Tibial nerve (tissue), 4 donors: Measurements from ENCODE around the gene HTT. TPM values are rescaled to one million over a fixed set of nuclear protein-coding genes. Genes with fewer than 3 reads are reported as not detected.

ENCODE experiments used
- DNase-seq, 2 donors: peaks; one replicate each; pipeline ENCODE4 v3.0.0-alpha.2; 2019; ENCODE audit warnings: low spot score in 2 of 2
- H3K27ac ChIP-seq, 4 donors: fragments of 200-600 bp; sonication (generic) in 3 of 4; one replicate each; pipeline ENCODE4 v1.5.1; 2017 to 2019; ENCODE audit warnings: mild to moderate bottlenecking in 1 of 4
- H3K27me3 ChIP-seq, 2 donors: fragments of 200-600 bp; sonication (generic) in 1 of 2; one replicate each; pipeline versions ENCODE4 v1.5.1 to v1.6.0; 2017 to 2019
- H3K36me3 ChIP-seq, 3 donors: fragments of 200-600 bp; sonication (generic); one replicate each; pipeline ENCODE4 v1.5.1; 2018 to 2019
- H3K4me1 ChIP-seq, 4 donors: fragments of 200-600 bp; sonication (generic) in 3 of 4; one replicate each; pipeline ENCODE4 v1.5.1; 2017 to 2019
- H3K4me3 ChIP-seq, 4 donors: fragments of 200-600 bp; sonication (generic) in 3 of 4; one replicate each; pipeline ENCODE4 v1.5.1; 2017 to 2019; ENCODE audit warnings: mild to moderate bottlenecking in 1 of 4, moderate library complexity in 1 of 4
- H3K9me3 ChIP-seq, 4 donors: fragments of 200-600 bp; sonication (generic) in 3 of 4; one replicate each; pipeline ENCODE4 v1.5.1; 2017 to 2019
- EP300 ChIP-seq, 2 donors: sonication (generic); formaldehyde crosslinking; IDR thresholded peaks; one replicate each; pipeline ENCODE4 v1.6.1; 2017; ENCODE audit warnings: antibody characterized with exemption in 2 of 2, mild to moderate bottlenecking in 1 of 2
- POLR2A ChIP-seq, 2 donors: fragments of 450-650 bp; IDR thresholded peaks; one replicate each; pipeline ENCODE4 v1.6.1; 2017; ENCODE audit warnings: antibody characterized with exemption in 2 of 2, mild to moderate bottlenecking in 2 of 2, moderate library complexity in 2 of 2
- WGBS, 2 donors: methylation state at CpG; one replicate each; pipeline ENCODE4 v1.1.5; 2018; 5-methylcytosine and 5-hydroxymethylcytosine counted together
- total RNA-seq, 4 donors: library from RNA; depleted of rRNA; stranded (reverse); fragments of >200 nt; gene quantifications; one replicate each; pipeline ENCODE4 v1.1.0, GENCODE V29; 2016
- TF ChIP-seq, protein P1 (sequence below), 5 experiments: fragments of 200-600 bp in 3 of 5; fragments of 450-650 bp in 2 of 5; sonication (generic) in 3 of 5; IDR thresholded peaks; one replicate each; pipeline ENCODE4 v1.5.1; 2016 to 2019; ENCODE audit warnings: antibody characterized with exemption in 5 of 5, mild to moderate bottlenecking in 3 of 5, moderate library complexity in 2 of 5

Gene HTT
- total RNA-seq, 4 donors from 2014 or later: 62.2 to 93.6 (median 81.2) TPM

DNA sequence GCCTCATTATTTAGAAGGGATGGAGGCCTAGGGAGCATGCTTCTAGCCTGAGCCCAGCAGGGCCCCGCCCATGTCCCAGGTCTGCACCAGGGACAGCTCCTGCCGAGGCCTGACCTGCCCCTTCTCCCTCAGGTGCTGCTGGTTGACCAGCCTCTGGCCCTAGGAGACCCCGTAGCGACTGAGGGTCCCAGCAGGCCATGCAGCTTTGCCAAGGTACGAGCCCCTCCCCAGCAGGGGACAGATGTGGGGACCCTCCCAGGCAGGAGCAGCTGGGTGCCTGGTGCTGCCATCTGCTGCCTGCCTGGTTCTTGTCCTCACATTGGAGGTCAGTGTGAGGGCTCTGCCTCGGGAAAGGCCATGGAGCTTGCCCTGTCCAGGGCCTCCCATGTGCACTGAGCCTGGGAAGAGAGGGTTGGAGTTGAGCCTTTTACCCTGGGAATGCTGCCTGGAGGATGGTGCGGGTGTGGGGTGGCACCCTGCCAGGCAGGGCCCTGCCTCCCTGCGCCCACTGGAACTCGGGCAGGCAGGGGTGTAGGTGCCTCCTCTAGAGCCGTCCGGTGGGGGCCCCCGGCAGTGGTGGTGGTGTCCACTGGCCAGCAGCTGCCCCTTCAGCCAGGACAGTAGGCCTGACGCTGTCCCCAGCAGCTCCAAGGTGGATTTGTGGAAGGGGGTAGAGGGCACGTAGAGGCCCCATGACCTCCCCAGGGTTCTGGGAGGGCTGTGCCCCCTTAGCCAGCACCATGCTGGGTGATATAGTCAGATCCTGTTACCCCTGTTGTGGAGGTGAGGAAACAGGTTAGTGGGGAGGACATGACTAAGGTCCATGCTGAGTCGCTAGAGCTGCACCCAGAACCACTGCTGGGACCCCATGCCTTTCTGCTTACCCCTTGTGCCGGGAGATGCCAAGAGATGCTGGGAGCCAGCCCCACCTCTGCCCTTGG is 172.2 kb downstream of the HTT start:
- Histone ChIP-seq H3K27me3 (no peaks in the 10 kb centered on the region), H3K4me1 (peaks cover 0 to 5% (median 0%) of the 10 kb centered on the region in 4 donors), H3K4me3 (no peak overlapping the region), H3K9me3 (no peaks in the 10 kb centered on the region), H3K27ac (no peak overlapping the region), H3K36me3 (peaks cover 0 to 40% (median 0%) of the 10 kb centered on the region in 3 donors)
- TF ChIP-seq, protein P1, sequence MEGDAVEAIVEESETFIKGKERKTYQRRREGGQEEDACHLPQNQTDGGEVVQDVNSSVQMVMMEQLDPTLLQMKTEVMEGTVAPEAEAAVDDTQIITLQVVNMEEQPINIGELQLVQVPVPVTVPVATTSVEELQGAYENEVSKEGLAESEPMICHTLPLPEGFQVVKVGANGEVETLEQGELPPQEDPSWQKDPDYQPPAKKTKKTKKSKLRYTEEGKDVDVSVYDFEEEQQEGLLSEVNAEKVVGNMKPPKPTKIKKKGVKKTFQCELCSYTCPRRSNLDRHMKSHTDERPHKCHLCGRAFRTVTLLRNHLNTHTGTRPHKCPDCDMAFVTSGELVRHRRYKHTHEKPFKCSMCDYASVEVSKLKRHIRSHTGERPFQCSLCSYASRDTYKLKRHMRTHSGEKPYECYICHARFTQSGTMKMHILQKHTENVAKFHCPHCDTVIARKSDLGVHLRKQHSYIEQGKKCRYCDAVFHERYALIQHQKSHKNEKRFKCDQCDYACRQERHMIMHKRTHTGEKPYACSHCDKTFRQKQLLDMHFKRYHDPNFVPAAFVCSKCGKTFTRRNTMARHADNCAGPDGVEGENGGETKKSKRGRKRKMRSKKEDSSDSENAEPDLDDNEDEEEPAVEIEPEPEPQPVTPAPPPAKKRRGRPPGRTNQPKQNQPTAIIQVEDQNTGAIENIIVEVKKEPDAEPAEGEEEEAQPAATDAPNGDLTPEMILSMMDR (IDR thresholded peaks at IDR 0.05): no peak
- no peak for TF ChIP-seq POLR2A (IDR thresholded peaks at IDR 0.05)
- TF ChIP-seq EP300 (IDR thresholded peaks at IDR 0.05): no peak
- no peak for DNase-seq
- 67 to 69% methylated on average over 6 to 12 of the region's 16 CpGs for WGBS, 2 donors

DNA sequence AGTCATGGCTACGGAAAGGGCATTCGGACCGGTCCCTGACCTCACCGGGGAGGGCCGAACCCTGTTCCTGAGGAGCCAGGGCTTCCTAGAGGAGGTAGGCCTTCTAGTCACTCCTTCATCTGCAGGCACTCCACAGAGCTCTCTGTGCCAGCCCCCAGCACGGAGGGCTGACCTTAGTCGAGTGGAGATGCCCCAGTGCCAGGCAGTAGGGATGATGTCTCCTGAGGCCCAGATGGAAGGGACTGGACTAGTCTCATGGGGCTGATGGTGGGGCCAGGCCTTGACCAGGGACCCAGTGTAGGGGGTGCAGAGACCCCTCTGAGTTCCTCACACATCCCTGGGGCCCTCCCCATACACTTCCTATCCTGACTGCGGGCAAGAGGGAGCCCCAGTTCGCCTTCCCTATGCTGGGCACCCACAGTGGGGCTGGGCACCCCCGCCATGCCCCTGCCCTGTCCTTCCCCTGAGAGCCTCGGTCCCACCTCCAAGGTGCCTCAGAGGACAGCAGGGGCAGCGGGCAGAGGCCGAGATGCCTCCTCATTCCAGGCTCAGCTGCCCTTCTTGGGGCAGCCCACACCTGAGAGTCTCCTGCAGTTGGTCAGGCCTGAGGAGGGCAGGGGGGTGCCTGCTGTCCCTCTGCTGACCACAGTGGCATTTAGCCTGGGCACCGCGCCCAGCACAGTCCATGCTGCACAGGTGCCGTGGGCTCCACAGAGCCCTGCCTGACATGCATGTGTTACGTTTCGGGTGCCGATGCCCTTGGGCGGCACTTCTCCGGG is 173.1 kb downstream of the HTT start:
- H3K9me3 ChIP-seq: no peaks in the 10 kb centered on the region
- no peak for DNase-seq
- WGBS, 2 donors: 94% methylated on average over 11 to 12 of the region's 21 CpGs
- H3K27me3 ChIP-seq: no peaks in the 10 kb centered on the region
- H3K4me3 ChIP-seq: no peak overlapping the region
- H3K4me1 ChIP-seq: peaks cover 0 to 4% (median 0%) of the 10 kb centered on the region in 4 donors
- peaks cover 0 to 32% (median 0%) of the 10 kb centered on the region in 3 donors for H3K36me3 ChIP-seq
- TF ChIP-seq POLR2A (IDR thresholded peaks at IDR 0.05) (no peak), EP300 (IDR thresholded peaks at IDR 0.05) (no peak)
- TF ChIP-seq, protein P1 (IDR thresholded peaks at IDR 0.05): no peak
- no peak overlapping the region for H3K27ac ChIP-seq

DNA sequence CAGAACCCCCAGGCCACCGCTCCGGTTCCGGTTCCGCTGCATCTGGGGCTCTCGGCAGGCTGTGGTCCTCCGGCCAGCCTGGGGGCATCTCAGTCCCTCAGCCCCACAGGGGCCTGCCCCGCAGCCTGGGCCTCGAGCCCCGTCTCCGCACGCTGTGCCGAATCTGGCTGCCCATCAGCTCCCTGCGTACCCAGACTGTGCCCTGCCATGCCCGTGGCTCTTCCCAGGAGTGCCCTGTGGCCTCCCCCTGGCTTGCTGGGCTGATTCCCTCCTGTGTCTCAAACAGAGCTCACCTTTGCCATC is 173.6 kb downstream of the HTT start:
- WGBS, 2 donors: 91 to 96% methylated on average over 6 to 11 of the region's 14 CpGs
- H3K36me3 ChIP-seq: peaks cover 0 to 30% (median 0%) of the 10 kb centered on the region in 3 donors
- DNase-seq: no peak
- no peak overlapping the region for H3K27ac ChIP-seq
- H3K9me3 ChIP-seq: no peaks in the 10 kb centered on the region
- no peaks in the 10 kb centered on the region for H3K27me3 ChIP-seq
- TF ChIP-seq EP300 (IDR thresholded peaks at IDR 0.05) (no peak), POLR2A (IDR thresholded peaks at IDR 0.05) (no peak)
- TF ChIP-seq, protein P1 (IDR thresholded peaks at IDR 0.05): no peak
- H3K4me3 ChIP-seq: no peak overlapping the region
- peaks cover 0 to 4% (median 0%) of the 10 kb centered on the region in 4 donors for H3K4me1 ChIP-seq

DNA sequence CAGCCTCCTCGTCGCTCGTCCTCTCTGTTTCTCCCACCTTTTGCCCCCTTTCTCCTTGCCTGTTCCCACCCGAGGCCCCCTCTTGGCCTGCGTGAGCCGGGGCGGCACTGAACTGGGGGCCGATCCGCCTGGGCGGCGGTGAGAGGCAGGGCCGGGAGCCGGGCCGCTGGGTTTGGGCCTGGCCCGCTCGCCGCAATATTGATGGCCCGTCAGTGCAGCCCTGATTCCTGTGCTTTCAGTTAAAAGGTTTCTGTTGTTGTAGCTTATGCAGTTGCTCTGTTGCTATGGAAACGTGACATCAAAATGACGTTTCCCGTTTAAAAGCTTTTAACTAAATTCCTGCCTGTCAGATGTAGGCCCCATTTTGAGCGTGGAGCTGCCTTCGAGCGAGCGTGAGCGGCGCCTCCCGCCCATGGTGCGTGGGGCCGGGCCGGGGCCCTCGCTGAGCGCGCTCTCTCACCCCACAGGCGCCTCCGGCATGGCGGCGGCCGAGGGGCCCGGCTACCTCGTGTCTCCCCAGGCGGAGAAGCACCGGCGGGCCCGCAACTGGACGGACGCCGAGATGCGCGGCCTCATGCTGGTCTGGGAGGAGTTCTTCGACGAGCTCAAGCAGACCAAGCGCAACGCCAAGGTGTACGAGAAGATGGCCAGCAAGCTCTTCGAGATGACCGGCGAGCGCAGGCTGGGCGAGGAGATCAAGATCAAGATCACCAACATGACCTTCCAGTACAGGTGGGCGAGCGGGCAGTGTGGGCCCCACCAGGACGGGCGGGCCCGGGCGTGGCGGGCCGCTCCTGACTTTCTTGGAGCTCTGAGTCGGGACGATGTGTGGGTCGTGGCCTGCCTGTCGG is 174.6 kb downstream of the HTT start, which contains the start of gene MSANTD1:
Gene MSANTD1, plus strand, starts transcription at position 349 of the 851 bp plus-strand sequence. Its CDS starts 64 bp downstream, at position 413.
- WGBS, 2 donors: 85 to 86% methylated on average over 67 to 70 of the region's 72 CpGs
- no peak within 1 kb of the TSS for H3K4me3 ChIP-seq
- H3K36me3 ChIP-seq: peaks cover 0 to 32% (median 0%) of the 10 kb centered on the region in 3 donors
- peaks cover 0 to 4% (median 0%) of the 10 kb centered on the region in 4 donors for H3K4me1 ChIP-seq
- DNase-seq: no peak
- no peak within 1 kb of the TSS for H3K27ac ChIP-seq
- TF ChIP-seq POLR2A (IDR thresholded peaks at IDR 0.05) (no peak), EP300 (IDR thresholded peaks at IDR 0.05) (no peak)
- TF ChIP-seq, protein P1 (IDR thresholded peaks at IDR 0.05): no peak
- no peaks in the 10 kb centered on the region for H3K27me3 ChIP-seq
- H3K9me3 ChIP-seq: no peaks in the 10 kb centered on the region
